Epithelial cell of esophagus (primary cell): Measurements from ENCODE around the gene AADACL4.
"Not testable (repeated sequence)": the region's sequence is repeated elsewhere in the genome, so short reads cannot be mapped to it uniquely, and the experiment has no call there.

Experiments
- DNase-seq: peaks from one replicate; pipeline ENCODE4 v3.0.0; 2010; ENCODE audit warnings: low read depth
- H3K4me3 ChIP-seq: 2 replicates; pipeline ENCODE4 v1.5.1; 2011; ENCODE audit warnings: mild to moderate bottlenecking, low read length, control low read depth
- TF ChIP-seq, protein P1 (sequence below): IDR thresholded peaks from 2 replicates; pipeline ENCODE4 v1.5.1; 2011; ENCODE audit warnings: low read depth, mild to moderate bottlenecking, low read length, control low read depth, inconsistent platforms; ENCODE audit not compliant: insufficient read depth; ENCODE audit errors: missing control alignments

The AADACL4 gene

DNA sequence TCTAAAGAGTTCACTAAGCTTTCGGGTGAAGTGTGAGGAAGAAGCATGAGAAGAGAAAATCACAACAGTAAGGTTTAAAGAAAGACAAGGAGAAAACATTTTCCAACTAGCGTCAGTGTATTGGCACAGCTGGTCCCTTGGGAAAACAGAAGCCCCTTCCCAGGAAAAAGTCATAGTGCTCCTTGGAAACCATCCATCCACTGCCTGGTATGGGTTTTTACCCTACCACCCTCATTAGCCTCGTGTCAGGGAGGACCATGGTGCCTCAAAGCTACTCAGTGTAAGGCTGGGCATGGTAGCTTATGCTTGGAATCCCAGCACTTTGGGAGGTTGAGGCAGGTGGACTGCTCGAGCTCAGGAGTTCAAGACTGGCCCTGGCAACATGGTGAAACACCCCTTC, 12.7 kb downstream of the AADACL4 start:
- TF ChIP-seq, protein P1, sequence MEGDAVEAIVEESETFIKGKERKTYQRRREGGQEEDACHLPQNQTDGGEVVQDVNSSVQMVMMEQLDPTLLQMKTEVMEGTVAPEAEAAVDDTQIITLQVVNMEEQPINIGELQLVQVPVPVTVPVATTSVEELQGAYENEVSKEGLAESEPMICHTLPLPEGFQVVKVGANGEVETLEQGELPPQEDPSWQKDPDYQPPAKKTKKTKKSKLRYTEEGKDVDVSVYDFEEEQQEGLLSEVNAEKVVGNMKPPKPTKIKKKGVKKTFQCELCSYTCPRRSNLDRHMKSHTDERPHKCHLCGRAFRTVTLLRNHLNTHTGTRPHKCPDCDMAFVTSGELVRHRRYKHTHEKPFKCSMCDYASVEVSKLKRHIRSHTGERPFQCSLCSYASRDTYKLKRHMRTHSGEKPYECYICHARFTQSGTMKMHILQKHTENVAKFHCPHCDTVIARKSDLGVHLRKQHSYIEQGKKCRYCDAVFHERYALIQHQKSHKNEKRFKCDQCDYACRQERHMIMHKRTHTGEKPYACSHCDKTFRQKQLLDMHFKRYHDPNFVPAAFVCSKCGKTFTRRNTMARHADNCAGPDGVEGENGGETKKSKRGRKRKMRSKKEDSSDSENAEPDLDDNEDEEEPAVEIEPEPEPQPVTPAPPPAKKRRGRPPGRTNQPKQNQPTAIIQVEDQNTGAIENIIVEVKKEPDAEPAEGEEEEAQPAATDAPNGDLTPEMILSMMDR: no peak
- DNase-seq: no peak
- H3K4me3 ChIP-seq: no peak overlapping the region

GRCh38 chr1:12657060-12657884, 13.4 kb downstream of the AADACL4 start:
- H3K4me3 ChIP-seq: no peak overlapping the region
- no peak for DNase-seq
- TF ChIP-seq, protein P1: no peak

- not testable (repeated sequence) for H3K4me3 ChIP-seq, DNase-seq
These were observed 14.1 kb downstream of the AADACL4 start for GRCh38 chr1:12657885-12658512.

DNA sequence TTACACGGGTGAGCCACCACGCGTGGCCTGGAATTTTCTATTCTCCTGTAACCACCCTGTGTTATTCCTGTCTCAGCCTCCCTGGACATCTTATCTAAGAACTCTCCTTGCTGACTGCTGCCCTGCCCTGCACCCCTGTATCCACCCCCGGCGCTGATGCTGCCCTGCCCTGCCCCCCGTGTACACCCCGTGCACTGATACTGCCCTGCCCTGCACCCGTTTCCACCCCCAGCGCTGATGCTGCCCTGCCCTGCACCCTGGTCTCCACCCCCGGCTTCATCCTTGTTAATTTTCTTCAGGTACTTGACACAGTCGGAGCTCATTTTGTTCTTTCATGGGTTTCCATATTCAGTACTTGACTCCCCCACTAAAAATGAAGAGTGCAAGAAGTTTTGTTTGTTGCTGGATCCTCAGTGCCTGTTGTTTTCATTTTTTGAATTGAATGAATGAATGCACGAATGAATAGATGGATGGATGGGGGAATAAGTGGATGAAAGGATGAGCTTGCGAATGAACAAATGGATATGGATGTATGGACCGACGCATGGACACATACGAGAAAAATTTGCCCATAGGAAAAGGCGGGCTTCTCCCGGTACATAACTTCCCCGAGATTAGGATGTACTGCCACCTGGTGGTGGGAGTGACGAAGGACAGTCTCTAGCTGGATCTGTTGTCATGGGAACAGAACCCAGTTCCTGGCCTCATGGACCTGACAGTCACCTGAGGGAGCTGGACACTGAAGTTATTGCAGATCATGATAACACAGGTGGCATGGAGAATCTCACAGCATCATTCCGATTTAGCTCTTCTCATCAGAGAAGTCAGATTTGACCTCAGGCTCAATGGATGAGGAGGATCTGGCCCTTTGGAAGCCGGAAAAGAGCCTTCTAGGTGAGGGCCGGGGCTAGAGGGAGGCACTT, 14.9 kb downstream of the AADACL4 start:
- TF ChIP-seq, protein P1: peak; percentile 96
- DNase-seq: peak; percentile 75
- no peak overlapping the region for H3K4me3 ChIP-seq

DNA sequence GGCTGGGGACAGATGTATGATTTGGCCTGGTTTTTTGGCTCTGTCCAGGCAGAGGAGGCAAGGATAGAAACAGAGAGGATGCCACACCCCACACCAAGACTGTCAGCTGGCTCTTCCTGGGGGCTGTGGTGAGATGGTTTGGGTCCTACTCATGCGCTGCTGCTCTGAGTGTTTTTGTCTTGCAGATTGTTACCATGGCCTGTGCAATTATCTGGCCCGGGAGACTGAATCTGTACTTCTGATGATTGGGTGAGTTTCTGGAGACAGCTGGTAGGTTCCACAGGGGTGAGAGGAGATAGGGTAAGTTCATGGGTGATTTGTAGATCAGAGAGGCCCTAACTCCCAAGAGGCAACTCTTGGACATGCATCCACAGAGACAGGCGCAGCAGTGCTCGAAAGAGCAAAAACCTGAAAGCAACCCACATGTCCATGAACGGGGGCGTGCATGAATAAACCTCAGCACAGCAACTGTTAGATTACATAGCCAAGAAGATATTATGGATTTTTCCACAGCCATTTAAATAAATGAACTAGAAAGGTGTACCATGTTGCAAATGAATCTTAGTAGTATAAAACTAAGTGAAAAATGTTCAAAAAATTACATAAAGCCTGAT, 17.8 kb downstream of the AADACL4 start:
- no peak overlapping the region for H3K4me3 ChIP-seq
- no peak for DNase-seq
- TF ChIP-seq, protein P1: no peak

GRCh38 chr1:12662556-12662955, 18.7 kb downstream of the AADACL4 start:
- no peak overlapping the region for H3K4me3 ChIP-seq
- TF ChIP-seq, protein P1: no peak
- DNase-seq: no peak

DNA sequence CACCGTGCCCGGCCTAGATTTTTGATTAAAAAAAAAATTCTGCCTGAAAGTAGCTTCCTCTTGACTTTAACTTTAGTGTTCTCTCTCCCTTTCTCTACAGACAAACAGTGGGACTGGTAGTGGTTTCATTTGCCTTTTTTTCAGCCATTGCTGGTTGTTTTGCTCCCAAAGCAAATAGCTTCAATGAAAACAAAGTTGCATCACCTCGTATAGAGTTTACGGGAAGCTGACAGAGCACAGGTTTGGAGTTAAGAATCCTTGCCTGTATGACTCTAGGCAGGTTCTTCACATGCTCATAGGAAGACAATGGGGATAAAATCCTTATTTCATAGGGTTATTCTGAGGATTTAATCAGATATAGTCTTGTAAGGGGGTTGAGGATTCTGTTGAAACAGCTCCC, 21.6 kb downstream of the AADACL4 start:
- TF ChIP-seq, protein P1: no peak
- no peak for DNase-seq
- H3K4me3 ChIP-seq: no peak overlapping the region
